SK-N-SH (cell line): Measurements from ENCODE around the gene PNKD.

ENCODE experiments used
- CHD2 ChIP-seq: fragments of 150-350 bp; IDR thresholded peaks from 2 replicates; pipeline ENCODE4 v1.6.1; 2018; ENCODE audit warnings: low read length; ENCODE audit not compliant: partially characterized antibody
- EZH2phosphoT487 ChIP-seq: fragments of 200-600 bp; sonication (generic); IDR thresholded peaks from 2 replicates; pipeline ENCODE4 v1.6.1; 2017; ENCODE audit warnings: low read depth, mixed run types, mild to moderate bottlenecking, antibody characterized with exemption, moderate library complexity, borderline replicate concordance
- NFIC ChIP-seq: IDR thresholded peaks from 2 replicates; pipeline ENCODE4 v1.4.0; 2012; ENCODE audit warnings: borderline replicate concordance
- TF ChIP-seq, protein P1 (sequence below): fragments of 200-600 bp; sonication (generic); IDR thresholded peaks from 2 replicates; pipeline ENCODE4 v1.6.1; 2017; ENCODE audit warnings: antibody characterized with exemption, mild to moderate bottlenecking, moderate library complexity

DNA sequence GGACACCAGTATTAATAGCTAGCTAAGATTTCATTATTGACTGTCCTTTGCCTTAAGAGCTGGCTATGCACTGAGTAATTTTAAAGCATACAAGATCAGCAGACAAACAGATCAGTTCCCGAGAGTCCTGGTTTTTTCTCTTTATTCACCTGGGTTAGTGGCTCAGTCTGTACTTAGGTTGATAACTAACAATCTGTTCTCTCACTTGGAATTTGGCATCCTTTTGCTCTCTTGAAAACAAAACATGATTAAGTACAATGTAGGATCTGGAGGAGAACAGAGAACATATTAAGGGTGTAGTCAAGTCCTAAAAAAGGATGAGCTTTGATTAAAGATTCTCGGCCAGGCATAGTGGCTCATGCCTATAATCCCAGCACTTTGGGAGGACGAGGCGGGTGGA lies 36.8 kb upstream of the PNKD start:
- no peak for TF ChIP-seq EZH2phosphoT487
- no peak for TF ChIP-seq NFIC
- TF ChIP-seq, protein P1, sequence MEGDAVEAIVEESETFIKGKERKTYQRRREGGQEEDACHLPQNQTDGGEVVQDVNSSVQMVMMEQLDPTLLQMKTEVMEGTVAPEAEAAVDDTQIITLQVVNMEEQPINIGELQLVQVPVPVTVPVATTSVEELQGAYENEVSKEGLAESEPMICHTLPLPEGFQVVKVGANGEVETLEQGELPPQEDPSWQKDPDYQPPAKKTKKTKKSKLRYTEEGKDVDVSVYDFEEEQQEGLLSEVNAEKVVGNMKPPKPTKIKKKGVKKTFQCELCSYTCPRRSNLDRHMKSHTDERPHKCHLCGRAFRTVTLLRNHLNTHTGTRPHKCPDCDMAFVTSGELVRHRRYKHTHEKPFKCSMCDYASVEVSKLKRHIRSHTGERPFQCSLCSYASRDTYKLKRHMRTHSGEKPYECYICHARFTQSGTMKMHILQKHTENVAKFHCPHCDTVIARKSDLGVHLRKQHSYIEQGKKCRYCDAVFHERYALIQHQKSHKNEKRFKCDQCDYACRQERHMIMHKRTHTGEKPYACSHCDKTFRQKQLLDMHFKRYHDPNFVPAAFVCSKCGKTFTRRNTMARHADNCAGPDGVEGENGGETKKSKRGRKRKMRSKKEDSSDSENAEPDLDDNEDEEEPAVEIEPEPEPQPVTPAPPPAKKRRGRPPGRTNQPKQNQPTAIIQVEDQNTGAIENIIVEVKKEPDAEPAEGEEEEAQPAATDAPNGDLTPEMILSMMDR = no peak
- TF ChIP-seq CHD2 = no peak
